ENCODE measurements around the gene NOS1AP.
A peak's percentile ranks its signal among the peaks of the same experiment; 100 is the strongest.

Gene NOS1AP

DNA sequence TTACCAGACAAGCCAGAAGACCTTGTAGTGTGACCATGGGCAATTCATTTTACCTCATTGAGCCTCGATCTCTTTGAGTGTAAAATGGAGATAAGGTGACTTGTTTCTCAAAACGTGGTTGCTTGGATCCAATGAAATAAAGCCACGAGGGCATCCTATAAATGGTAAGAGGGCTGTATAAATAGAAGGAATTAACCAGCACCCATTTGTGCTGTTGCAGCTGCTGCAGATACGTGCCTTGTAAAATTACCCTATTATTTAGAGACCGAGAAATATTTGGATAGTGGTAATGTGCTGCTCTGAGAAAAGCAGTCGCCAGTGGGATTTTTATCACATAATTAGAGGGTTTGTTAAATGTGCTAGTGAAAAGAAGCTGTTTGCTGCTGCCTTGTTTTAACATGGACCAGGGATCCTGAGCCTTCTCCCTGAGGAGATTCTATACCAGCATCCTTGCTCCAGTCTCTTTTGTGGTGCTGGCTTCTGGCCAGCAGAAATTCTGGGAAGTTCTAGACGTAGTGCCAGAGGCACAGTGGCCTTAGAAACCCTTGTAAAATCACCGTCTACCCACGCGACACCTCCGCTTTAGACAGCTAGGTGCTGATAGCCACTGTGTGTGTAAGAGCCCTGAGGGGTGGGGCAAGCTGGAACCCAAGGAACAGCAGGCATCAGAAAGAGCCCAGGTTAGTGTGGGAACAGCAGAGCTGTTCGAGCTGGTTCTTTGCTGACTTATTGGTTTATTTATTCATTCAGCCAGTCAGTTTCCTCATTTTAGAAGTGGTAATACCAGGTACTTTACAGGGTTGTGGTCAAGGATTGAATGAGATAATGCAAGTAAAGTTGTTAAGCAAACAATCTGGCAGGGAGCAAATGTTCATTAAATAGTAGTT lies 137.5 kb downstream of the NOS1AP start:
- no peak overlapping the region for H3K4ac ChIP-seq (ENCODE audit: low read depth in 1 of 2, low read length in 2 of 2)

GRCh38 chr1:162207862-162208261 lies 138.4 kb downstream of the NOS1AP start:
- no peak overlapping the region for H3K18ac ChIP-seq (ENCODE audit: low read depth in 1 of 2, low read length in 2 of 2)
- no peaks in the 10 kb centered on the region for H3K4me1 ChIP-seq (ENCODE audit: control insufficient read depth, insufficient read depth, low read depth, low read length)
- H3K4me2 ChIP-seq (ENCODE audit: low read length, poor library complexity, severe bottlenecking) = no peak overlapping the region
- H2AK5ac ChIP-seq (ENCODE audit: low read length, severe bottlenecking) = no peak overlapping the region
- no peak overlapping the region for H4K8ac ChIP-seq (ENCODE audit: low read length)
- peaks cover 3 to 40% of the 10 kb centered on the region in 2 experiments for H3K27me3 ChIP-seq (ENCODE audit: control insufficient read depth in 1 of 2, insufficient read depth in 1 of 2, low read length in 2 of 2)
- no peak overlapping the region for H3K14ac ChIP-seq (ENCODE audit: low read length in 2 of 2)
- H2BK15ac ChIP-seq (ENCODE audit: low read depth, poor library complexity, severe bottlenecking) = no peak overlapping the region
- no peak overlapping the region for H2AFZ ChIP-seq (ENCODE audit: low read depth, low read length)
- no peaks in the 10 kb centered on the region for H3K36me3 ChIP-seq (ENCODE audit: control insufficient read depth in 1 of 2, insufficient read depth in 2 of 2, low read depth in 1 of 2, low read length in 2 of 2)
- H3K9me3 ChIP-seq (ENCODE audit: control insufficient read depth, low read length) = no peaks in the 10 kb centered on the region
- no peak overlapping the region for H3K9ac ChIP-seq (ENCODE audit: low read length)
- H3K23ac ChIP-seq (ENCODE audit: low read length in 2 of 2) = no peak overlapping the region
- H3K4ac ChIP-seq (ENCODE audit: low read depth in 1 of 2, low read length in 2 of 2) = no peak overlapping the region
- H2BK5ac ChIP-seq (ENCODE audit: low read depth, low read length, poor library complexity, severe bottlenecking) = no peak overlapping the region
- WGBS = 100% methylated on average over 3 of the region's 3 CpGs
- H4K91ac ChIP-seq (ENCODE audit: low read length) = no peak overlapping the region
- no peak overlapping the region for H3K4me3 ChIP-seq (ENCODE audit: insufficient read depth in 1 of 2, low read depth in 1 of 2, low read length in 2 of 2)
- DNase-seq = no peak
- H3K79me1 ChIP-seq (replicated peaks; ENCODE audit: low read length, poor library complexity, severe bottlenecking) = no peaks in the 10 kb centered on the region
- H2BK120ac ChIP-seq (ENCODE audit: low read depth, low read length) = no peak overlapping the region
- H3K27ac ChIP-seq (ENCODE audit: low read length, poor library complexity, severe bottlenecking) = no peak overlapping the region
- no peak overlapping the region for H2BK12ac ChIP-seq (ENCODE audit: low read length in 2 of 2)

More for the DNA sequence above, 137.5 kb downstream of the NOS1AP start:
- no peaks in the 10 kb centered on the region for H3K9me3 ChIP-seq (ENCODE audit: control insufficient read depth, low read length)
- no peaks in the 10 kb centered on the region for H3K4me1 ChIP-seq (ENCODE audit: control insufficient read depth, insufficient read depth, low read depth, low read length)
- no peak overlapping the region for H2AFZ ChIP-seq (ENCODE audit: low read depth, low read length)
- no peak overlapping the region for H3K27ac ChIP-seq (ENCODE audit: low read length, poor library complexity, severe bottlenecking)
- H3K79me1 ChIP-seq (replicated peaks; ENCODE audit: low read length, poor library complexity, severe bottlenecking) = no peaks in the 10 kb centered on the region
- no peak overlapping the region for H4K8ac ChIP-seq (ENCODE audit: low read length)
- no peak overlapping the region for H3K18ac ChIP-seq (ENCODE audit: low read depth in 1 of 2, low read length in 2 of 2)
- no peak overlapping the region for H3K14ac ChIP-seq (ENCODE audit: low read length in 2 of 2)
- no peak for DNase-seq
- no peak overlapping the region for H2BK120ac ChIP-seq (ENCODE audit: low read depth, low read length)
- no peak overlapping the region for H4K91ac ChIP-seq (ENCODE audit: low read length)
- no peak overlapping the region for H2AK5ac ChIP-seq (ENCODE audit: low read length, severe bottlenecking)
- no peak overlapping the region for H2BK5ac ChIP-seq (ENCODE audit: low read depth, low read length, poor library complexity, severe bottlenecking)
- H2BK15ac ChIP-seq (ENCODE audit: low read depth, poor library complexity, severe bottlenecking) = no peak overlapping the region
- H3K9ac ChIP-seq (ENCODE audit: low read length) = no peak overlapping the region
- no peak overlapping the region for H3K4me3 ChIP-seq (ENCODE audit: insufficient read depth in 1 of 2, low read depth in 1 of 2, low read length in 2 of 2)
- no peaks in the 10 kb centered on the region for H3K36me3 ChIP-seq (ENCODE audit: control insufficient read depth in 1 of 2, insufficient read depth in 2 of 2, low read depth in 1 of 2, low read length in 2 of 2)
- H3K23ac ChIP-seq (ENCODE audit: low read length in 2 of 2) = no peak overlapping the region
- H3K4me2 ChIP-seq (ENCODE audit: low read length, poor library complexity, severe bottlenecking) = no peak overlapping the region
- peaks cover 0 to 34% of the 10 kb centered on the region in 2 experiments for H3K27me3 ChIP-seq (ENCODE audit: control insufficient read depth in 1 of 2, insufficient read depth in 1 of 2, low read length in 2 of 2)
- H2BK12ac ChIP-seq (ENCODE audit: low read length in 2 of 2) = no peak overlapping the region
- 70% methylated on average over 12 of the region's 12 CpGs for whole genome bisulfite sequencing

- H3K4ac ChIP-seq (ENCODE audit: low read depth in 1 of 2, low read length in 2 of 2) = no peak overlapping the region
- WGBS = 77% methylated on average over 6 of the region's 6 CpGs
Observed at GRCh38 chr1:162210196-162210595, 140.7 kb downstream of the NOS1AP start.

GRCh38 chr1:162212713-162213112 lies 143.2 kb downstream of the NOS1AP start:
- H2AFZ ChIP-seq (ENCODE audit: low read depth, low read length) = no peak overlapping the region
- H3K4me2 ChIP-seq (ENCODE audit: low read length, poor library complexity, severe bottlenecking) = no peak overlapping the region
- no peaks in the 10 kb centered on the region for H3K9me3 ChIP-seq (ENCODE audit: control insufficient read depth, low read length)
- no peak overlapping the region for H3K4ac ChIP-seq (ENCODE audit: low read depth in 1 of 2, low read length in 2 of 2)
- peaks cover 3 to 25% of the 10 kb centered on the region in 2 experiments for H3K27me3 ChIP-seq (ENCODE audit: control insufficient read depth in 1 of 2, insufficient read depth in 1 of 2, low read length in 2 of 2)
- no peak overlapping the region for H4K91ac ChIP-seq (ENCODE audit: low read length)
- WGBS = 95% methylated on average over 7 of the region's 7 CpGs
- DNase-seq = no peak
- no peak overlapping the region for H3K9ac ChIP-seq (ENCODE audit: low read length)
- H2BK120ac ChIP-seq (ENCODE audit: low read depth, low read length) = no peak overlapping the region
- H2AK5ac ChIP-seq (ENCODE audit: low read length, severe bottlenecking) = no peak overlapping the region
- H3K23ac ChIP-seq (ENCODE audit: low read length in 2 of 2) = no peak overlapping the region
- no peak overlapping the region for H3K14ac ChIP-seq (ENCODE audit: low read length in 2 of 2)
- no peak overlapping the region for H3K4me3 ChIP-seq (ENCODE audit: insufficient read depth in 1 of 2, low read depth in 1 of 2, low read length in 2 of 2)
- H2BK12ac ChIP-seq (ENCODE audit: low read length in 2 of 2) = no peak overlapping the region
- no peaks in the 10 kb centered on the region for H3K79me1 ChIP-seq (replicated peaks; ENCODE audit: low read length, poor library complexity, severe bottlenecking)
- no peaks in the 10 kb centered on the region for H3K36me3 ChIP-seq (ENCODE audit: control insufficient read depth in 1 of 2, insufficient read depth in 2 of 2, low read depth in 1 of 2, low read length in 2 of 2)
- H2BK15ac ChIP-seq (ENCODE audit: low read depth, poor library complexity, severe bottlenecking) = no peak overlapping the region
- H3K18ac ChIP-seq (ENCODE audit: low read depth in 1 of 2, low read length in 2 of 2) = no peak overlapping the region
- H3K27ac ChIP-seq (ENCODE audit: low read length, poor library complexity, severe bottlenecking) = no peak overlapping the region
- H4K8ac ChIP-seq (ENCODE audit: low read length) = no peak overlapping the region
- H2BK5ac ChIP-seq (ENCODE audit: low read depth, low read length, poor library complexity, severe bottlenecking) = no peak overlapping the region
- H3K4me1 ChIP-seq (ENCODE audit: control insufficient read depth, insufficient read depth, low read depth, low read length) = no peaks in the 10 kb centered on the region

More at GRCh38 chr1:162210196-162210595, 140.7 kb downstream of the NOS1AP start:
- Histone ChIP-seq H2AK5ac (ENCODE audit: low read length, severe bottlenecking) (no peak overlapping the region), H3K9ac (ENCODE audit: low read length) (no peak overlapping the region), H3K4me2 (ENCODE audit: low read length, poor library complexity, severe bottlenecking) (no peak overlapping the region), H3K4me3 (ENCODE audit: insufficient read depth in 1 of 2, low read depth in 1 of 2, low read length in 2 of 2) (no peak overlapping the region), H3K14ac (ENCODE audit: low read length in 2 of 2) (peak overlapping the region in 1 of 2 experiments; percentile 41), H3K27ac (ENCODE audit: low read length, poor library complexity, severe bottlenecking) (no peak overlapping the region), H3K79me1 (replicated peaks; ENCODE audit: low read length, poor library complexity, severe bottlenecking) (no peaks in the 10 kb centered on the region), H3K18ac (ENCODE audit: low read depth in 1 of 2, low read length in 2 of 2) (no peak overlapping the region), H3K36me3 (ENCODE audit: control insufficient read depth in 1 of 2, insufficient read depth in 2 of 2, low read depth in 1 of 2, low read length in 2 of 2) (no peaks in the 10 kb centered on the region), H4K91ac (ENCODE audit: low read length) (no peak overlapping the region), H2AFZ (ENCODE audit: low read depth, low read length) (no peak overlapping the region), H2BK12ac (ENCODE audit: low read length in 2 of 2) (no peak overlapping the region), H3K9me3 (ENCODE audit: control insufficient read depth, low read length) (no peaks in the 10 kb centered on the region), H2BK15ac (ENCODE audit: low read depth, poor library complexity, severe bottlenecking) (no peak overlapping the region), H2BK5ac (ENCODE audit: low read depth, low read length, poor library complexity, severe bottlenecking) (no peak overlapping the region), H3K4me1 (ENCODE audit: control insufficient read depth, insufficient read depth, low read depth, low read length) (no peaks in the 10 kb centered on the region), H3K23ac (ENCODE audit: low read length in 2 of 2) (peak overlapping the region in 1 of 2 experiments; percentile 27), H3K27me3 (ENCODE audit: control insufficient read depth in 1 of 2, insufficient read depth in 1 of 2, low read length in 2 of 2) (peaks cover 3 to 34% of the 10 kb centered on the region in 2 experiments), H4K8ac (ENCODE audit: low read length) (no peak overlapping the region), H2BK120ac (ENCODE audit: low read depth, low read length) (no peak overlapping the region)
- no peak for DNase-seq
